Stimulated activated naive CD4-positive, alpha-beta T cell (primary cell): ENCODE data around the gene SSBP3.
"Not testable (repeated sequence)": the region's sequence is repeated elsewhere in the genome, so short reads cannot be mapped to it uniquely, and the experiment has no call there.

Experiments used
- DNase-seq, 6 experiments: peaks; one replicate each; lab custom pipeline; 2025; lab: John Stamatoyannopoulos, UW

Gene SSBP3

GRCh38 chr1:54221113-54221834, 184.9 kb downstream of the SSBP3 start:
- no peak for DNase-seq

- DNase-seq = no peak
These were observed 186.0 kb downstream of the SSBP3 start for GRCh38 chr1:54220004-54220811.

GRCh38 chr1:54219688-54220003, 186.5 kb downstream of the SSBP3 start:
- DNase-seq = no peak

GRCh38 chr1:54218883-54219687, 187.1 kb downstream of the SSBP3 start:
- DNase-seq = no peak

GRCh38 chr1:54215523-54215922, 190.7 kb downstream of the SSBP3 start:
- no peak for DNase-seq

- no peak for DNase-seq
These were observed 193.3 kb downstream of the SSBP3 start for GRCh38 chr1:54212872-54213271.

GRCh38 chr1:54207896-54208295, 198.3 kb downstream of the SSBP3 start:
- not testable (repeated sequence) for DNase-seq

GRCh38 chr1:54207287-54207686, 198.9 kb downstream of the SSBP3 start:
- no peak for DNase-seq

GRCh38 chr1:54204199-54204598, 202.0 kb downstream of the SSBP3 start:
- DNase-seq = no peak

- DNase-seq = no peak
These were observed 205.6 kb downstream of the SSBP3 start for GRCh38 chr1:54200519-54200997.

- peak; percentile 79 to 91 (median 89) for DNase-seq
These were observed 206.3 kb downstream of the SSBP3 start, which contains the start of the genes CYB5RL and MRPL37 for GRCh38 chr1:54199765-54200518. TSS of gene CYB5RL (minus strand) at chr1:54200030. CDS start at chr1:54195616, 4,414 bp downstream. TSS of gene MRPL37 (plus strand) at chr1:54200167. CDS start at chr1:54200244, 77 bp downstream.

GRCh38 chr1:54199151-54199764, 206.9 kb downstream of the SSBP3 start:
- DNase-seq = peak in 1 of 6 experiments; percentile 40

GRCh38 chr1:54193453-54193852, 212.7 kb downstream of the SSBP3 start:
- DNase-seq = no peak

- DNase-seq = no peak
These were observed 214.7 kb downstream of the SSBP3 start for GRCh38 chr1:54191525-54191924.

- no peak for DNase-seq
These were observed 215.7 kb downstream of the SSBP3 start for GRCh38 chr1:54190526-54190925.

- DNase-seq = no peak
These were observed 217.9 kb downstream of the SSBP3 start for GRCh38 chr1:54188291-54188690.

- no peak for DNase-seq
These were observed 220.1 kb downstream of the SSBP3 start for GRCh38 chr1:54186056-54186455.

- no peak for DNase-seq
These were observed 225.4 kb downstream of the SSBP3 start for GRCh38 chr1:54180701-54181360.

GRCh38 chr1:54178296-54179070, 227.7 kb downstream of the SSBP3 start:
- no peak for DNase-seq

GRCh38 chr1:54177726-54178125, 228.5 kb downstream of the SSBP3 start:
- DNase-seq = no peak
